Activated T-cell treated with anti-CD3 and anti-CD28 coated beads for 24 hours (primary cell): ENCODE measurements around the gene CDK1.

Experiments used
- DNase-seq: peaks from one replicate; pipeline ENCODE4 v3.0.0-alpha.2; 2020; ENCODE audit warnings: low read depth

CDK1 gene

GRCh38 chr10:60778214-60778970, at the start of gene CDK1:
CDK1 (plus strand) TSS chr10:60778478; CDS start chr10:60780166, 1,688 bp downstream.
- peak; percentile 92 for DNase-seq

DNA sequence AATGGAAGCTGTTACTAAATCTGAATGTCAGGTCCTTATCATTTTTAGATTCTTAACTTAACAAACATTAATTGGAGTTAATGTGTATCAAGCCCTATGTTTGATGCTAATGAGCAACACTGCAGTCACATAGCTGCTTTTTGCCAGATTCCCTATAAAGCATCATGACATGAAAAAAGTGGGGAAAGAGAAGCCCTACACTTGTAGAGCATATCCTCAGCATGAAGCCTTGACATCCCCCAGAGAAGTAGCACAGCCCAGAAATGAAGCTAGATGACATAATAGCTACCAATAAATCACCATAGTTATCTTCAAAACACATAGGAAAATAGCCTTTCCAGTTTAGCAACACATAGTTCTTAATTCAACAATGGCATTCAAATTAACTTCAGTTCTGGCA, 49.2 kb upstream of the CDK1 start:
- no peak for DNase-seq

DNA sequence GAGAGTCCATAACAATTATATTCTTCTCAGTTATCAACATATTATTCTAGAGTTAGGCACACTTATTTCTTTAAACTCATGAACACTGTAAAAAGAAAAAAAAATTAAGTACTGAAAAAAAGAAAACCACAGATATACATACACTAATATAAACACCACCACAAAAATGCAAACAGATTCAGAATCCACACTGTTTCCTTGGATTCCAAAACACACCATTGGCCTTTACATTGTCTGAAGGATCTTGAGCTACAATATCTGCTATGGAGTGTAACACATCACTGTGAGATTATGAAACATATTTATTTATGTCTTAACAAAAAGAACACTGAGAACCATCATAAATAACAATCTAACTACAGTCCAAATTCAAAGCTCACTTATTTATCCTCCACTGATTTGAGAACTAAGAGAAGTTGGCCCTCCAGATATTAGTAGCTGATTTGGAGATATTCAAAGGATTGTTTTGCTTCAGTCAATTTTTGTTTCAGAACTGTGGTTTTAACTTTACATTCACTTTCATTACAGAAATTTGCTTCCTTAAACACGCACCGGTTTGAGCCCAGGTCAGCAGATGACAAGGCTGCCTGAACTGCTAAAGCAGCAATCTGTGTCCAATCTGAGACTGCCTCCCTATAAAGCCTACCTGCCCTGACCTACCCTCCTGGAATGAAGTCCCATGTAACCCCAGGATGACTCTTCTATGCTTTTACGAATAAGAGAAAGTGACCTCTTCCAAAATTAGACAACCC, 47.0 kb upstream of the CDK1 start:
- DNase-seq, result no peak

DNA sequence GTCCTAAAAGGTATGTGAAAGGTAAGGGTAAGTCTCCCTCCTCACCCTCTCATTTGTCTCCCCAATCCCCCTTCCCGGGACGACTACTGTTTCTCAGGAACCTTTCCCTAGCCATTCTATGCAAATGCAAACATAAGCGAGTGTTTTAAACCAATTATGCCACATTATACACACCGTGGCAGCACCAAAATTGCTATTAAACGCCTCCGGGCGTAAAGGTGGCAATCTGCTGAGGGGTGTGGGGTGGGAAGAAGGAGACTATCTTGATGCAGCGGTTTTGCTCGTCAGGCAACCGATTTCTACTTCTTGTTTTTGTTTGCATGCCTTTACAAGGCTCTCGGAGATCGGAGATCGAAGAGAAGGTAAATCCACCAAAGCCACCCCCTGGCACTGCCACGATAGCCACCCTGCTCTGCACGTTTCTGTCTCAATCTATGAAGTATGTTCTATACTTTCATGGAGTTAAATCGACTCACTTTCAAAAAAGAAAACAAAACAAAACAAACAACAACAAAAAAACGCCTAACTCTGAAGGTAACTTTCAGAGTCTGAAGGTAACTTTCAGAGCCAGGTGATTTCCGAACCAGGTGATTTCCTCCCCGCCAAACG, 46.0 kb upstream of the CDK1 start:
- DNase-seq, result no peak

- DNase-seq, result no peak
Measured at GRCh38 chr10:60732807-60733516, 45.3 kb upstream of the CDK1 start.

DNA sequence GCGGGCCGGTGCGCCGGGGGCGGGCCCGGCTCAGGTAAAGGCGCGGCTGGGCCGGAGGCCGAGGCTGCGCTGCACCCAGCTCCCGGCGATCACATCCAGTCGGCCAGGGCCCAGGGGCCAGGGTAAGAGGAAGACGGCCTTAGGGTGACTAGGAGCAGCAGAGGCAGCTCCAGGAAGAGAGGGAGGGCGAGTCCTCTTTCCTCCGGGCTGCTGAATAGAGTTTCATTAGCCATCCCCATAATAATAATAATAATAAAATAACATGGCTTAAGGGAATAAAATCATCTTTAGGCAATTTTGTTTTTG, 44.8 kb upstream of the CDK1 start:
- DNase-seq, result no peak

GRCh38 chr10:60733826-60734225, 44.5 kb upstream of the CDK1 start:
- no peak for DNase-seq

DNA sequence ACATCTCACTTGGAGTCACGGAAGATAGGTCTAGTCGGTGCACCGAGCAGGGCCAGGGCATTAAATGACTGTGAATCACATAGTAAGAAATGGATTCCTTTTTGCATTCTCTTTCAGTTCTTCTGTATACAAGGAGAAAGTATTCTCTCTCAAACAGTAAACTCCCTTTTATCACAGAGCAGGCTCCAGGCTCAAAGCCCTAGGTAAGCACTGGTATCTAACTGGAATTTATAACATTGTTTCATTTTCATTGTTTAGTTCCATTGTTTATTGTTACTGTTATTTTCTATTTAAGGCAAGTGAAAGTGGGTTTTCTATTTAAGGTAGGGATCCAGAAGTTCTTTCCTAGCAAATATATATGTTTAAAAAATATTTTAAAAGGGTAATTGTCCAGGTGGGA, 44.1 kb upstream of the CDK1 start:
- DNase-seq, result no peak

DNA sequence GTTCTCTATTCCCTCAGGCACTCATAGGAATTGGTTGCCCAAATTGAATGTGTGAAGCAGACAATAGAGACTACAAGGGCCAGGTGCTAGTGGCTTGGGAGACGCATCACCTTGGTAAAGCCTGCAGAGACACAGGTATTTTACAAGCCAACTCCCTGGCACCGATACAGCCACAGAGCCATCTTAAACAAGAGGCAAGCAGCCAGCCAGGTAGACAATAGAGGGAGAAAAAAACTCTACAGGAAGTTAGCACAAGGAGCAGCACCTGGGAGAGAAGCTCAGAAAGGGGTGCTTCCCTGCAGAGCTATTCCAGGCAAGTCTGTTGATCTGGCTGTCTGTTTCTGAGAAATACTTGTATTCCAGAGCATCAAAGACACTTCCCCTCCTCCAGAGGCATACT, 43.0 kb upstream of the CDK1 start:
- no peak for DNase-seq

GRCh38 chr10:60737242-60737641, 41.0 kb upstream of the CDK1 start:
- DNase-seq, result no peak

DNA sequence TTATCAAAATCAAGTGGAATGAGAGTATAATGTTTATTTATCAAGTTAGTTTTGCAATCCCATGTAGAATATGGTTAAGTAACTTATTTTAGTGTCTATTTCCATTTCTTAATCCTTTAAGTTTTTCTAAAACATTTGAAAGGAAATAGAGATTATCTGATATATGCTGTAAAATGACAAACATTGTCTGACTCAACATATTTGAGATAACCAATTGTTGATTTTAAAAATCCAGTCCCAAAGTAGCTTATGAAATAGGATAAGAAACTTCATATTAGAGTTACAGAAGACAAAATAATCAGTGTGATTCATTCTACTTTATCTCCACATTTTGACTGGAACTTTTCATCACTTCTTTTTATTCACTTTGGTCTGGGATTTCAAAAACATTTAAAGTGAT, 38.7 kb upstream of the CDK1 start:
- no peak for DNase-seq

- no peak for DNase-seq
Measured at GRCh38 chr10:60742512-60742911, 35.8 kb upstream of the CDK1 start.

DNA sequence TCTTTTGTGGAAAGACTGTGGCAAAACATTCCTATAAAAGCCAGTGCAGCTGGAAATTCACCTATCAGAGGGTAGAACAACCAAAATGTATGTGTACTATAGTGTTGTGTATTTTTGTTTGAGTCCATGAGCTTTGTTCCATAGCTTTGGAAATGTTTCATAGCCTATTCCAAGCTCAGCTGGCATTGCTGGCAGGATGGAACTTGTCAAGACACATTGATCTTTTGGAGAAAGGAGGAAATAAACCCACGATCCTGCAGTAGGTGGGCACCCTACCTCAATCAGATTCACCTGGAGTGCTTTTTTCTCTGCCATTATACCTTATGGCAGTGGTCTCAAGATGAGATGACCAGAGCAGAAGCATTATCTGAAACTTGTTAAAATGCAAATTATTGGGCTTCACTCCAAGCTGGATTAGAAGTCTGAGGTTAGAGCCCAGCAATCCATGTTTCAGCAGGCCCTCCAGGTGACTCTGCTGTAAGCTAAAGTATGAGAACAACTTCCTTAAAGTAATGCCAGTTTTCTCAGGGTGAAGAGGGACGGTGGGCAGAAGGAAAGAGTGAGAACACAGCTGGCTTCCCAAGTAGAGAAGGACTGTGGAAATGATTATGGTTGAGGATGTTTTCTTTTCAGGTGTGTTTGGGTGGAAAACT, 30.3 kb upstream of the CDK1 start:
- no peak for DNase-seq

DNA sequence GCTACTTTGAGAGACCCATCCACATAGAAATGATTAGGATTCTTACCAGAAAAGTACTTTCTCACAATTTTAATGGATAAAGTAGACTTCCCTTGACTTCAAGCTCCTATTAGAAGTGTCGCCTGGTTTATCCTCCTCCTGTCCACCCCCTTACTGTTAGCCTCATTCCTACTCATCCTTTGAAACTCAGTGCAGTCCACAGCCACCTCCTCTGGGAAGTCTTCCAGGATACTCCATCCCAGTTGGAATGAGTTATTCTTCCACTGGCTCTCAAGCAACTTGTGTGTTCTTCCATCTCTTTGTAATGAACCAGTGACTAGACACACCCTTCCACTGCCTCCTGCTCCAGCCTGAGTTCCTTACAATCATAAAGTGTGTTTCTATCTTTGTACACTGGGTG, 25.1 kb upstream of the CDK1 start:
- DNase-seq, result no peak

DNA sequence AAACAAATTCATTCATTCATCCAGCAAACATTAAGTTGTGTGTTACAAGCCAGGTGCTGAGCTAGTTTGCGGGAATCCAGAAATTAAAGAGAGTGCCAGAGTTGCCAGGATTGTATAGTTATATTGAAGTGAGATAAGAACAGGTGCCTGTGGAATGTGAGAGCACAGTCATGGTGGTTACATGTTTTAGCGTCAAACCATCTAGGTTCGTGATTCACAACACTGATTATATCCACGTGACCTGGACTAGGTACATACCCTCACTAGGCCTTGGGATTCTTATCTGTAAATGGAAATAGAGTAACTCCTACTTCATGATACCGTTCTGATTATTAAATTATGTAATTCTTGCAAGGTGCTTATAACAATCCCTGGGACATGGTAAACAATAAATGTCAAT, 24.5 kb upstream of the CDK1 start:
- no peak for DNase-seq

DNA sequence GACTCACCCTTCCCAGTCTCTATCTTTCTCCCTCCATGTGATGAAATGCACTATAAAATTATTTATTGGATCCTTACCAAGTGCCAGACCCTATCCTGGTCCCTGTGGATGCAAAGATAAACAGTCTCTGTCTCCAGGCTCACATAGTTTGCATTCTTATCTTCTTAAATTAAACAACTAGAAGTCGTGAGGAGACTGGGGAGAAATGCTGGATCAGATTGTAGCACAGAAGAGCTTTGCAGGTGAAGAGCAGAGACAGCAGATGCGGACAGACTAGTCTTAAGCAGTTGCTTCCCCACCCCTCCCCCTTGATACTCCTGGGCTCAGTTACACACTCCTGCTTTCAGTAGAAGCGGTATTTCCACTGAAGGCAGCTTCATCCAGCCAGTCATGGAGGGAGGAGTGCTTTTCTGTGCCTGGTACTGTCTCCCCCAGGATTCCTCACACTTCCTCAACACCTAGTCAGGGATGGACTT, 20.8 kb upstream of the CDK1 start:
- no peak for DNase-seq

DNA sequence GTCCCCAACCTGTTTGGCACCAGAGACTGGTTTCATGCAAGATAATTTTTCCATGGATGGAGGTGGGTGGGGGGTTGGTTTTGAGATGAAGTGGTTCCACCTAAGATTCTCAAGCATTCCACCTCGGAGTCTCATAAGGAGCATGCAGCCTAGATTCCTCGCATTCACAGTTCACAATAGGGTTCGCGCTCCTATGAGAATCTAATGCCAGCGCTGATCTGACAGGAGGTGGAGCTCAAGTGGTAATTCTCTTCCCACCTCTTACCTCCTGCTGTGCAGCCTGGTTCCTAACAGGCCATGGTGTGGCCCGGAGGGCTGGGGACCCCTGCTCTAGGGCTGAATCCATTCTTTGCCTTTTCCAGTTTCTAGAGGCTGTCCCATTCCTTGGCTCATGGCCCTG, 19.1 kb upstream of the CDK1 start:
- no peak for DNase-seq

DNA sequence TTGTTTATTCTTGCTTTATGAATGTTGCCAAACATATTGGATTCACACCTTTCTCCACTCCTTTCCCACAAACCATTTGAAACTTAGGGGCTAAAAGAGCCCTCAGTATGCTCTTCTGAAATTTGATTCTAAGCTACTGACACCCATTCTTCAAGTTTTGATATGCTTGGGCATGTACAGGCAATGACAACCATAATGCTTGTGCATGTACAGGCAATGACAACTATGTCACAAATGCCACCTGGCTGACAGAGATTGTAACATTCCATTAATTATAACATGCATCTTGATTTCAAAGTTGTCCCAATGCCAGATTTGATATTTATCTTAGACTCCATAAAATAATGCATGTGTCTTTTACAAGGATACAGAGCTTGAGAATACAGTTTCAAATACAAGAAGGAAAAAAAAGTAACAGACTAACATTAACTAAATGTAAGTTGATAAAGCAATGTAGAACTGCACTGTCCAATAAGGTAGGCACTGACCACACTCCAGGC, 17.5 kb upstream of the CDK1 start:
- no peak for DNase-seq

GRCh38 chr10:60762554-60762953, 15.7 kb upstream of the CDK1 start:
- DNase-seq, result no peak

GRCh38 chr10:60767424-60767823, 10.9 kb upstream of the CDK1 start:
- no peak for DNase-seq

DNA sequence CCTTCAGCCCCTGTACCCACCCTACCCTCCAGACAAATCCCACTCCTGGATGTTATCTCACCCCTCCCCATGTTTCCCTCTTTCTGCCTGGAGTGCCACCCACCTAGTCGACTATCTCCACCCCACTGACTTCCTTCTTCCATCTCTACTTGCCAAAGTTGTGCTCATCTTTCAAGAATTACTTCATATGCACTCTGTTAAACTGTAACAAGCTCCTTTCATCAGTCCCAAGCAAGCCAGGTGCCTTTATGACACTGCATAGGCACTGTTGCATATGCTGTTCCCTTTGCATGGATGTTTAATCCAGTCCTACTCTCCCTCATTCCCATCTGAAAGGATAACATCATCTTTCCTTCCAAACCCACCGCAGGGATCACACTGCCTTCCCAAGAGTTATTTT, 8.9 kb upstream of the CDK1 start:
- no peak for DNase-seq

- DNase-seq, result no peak
Measured at GRCh38 chr10:60777696-60778213, 523 bp upstream of the CDK1 start.
